Endothelial cell of umbilical vein (primary cell): ENCODE measurements around the gene TENM4. TPM values are rescaled to one million over a fixed set of nuclear protein-coding genes. Genes with fewer than 3 reads are reported as not detected.

Experiments used
- BruUV-seq: library from RNA; stranded (reverse); fragments of 400-500 nt; replicated peaks from 2 replicates; lab custom pipeline; 2021; lab: Mats Ljungman, UMichigan
- CTCF ChIA-PET: fragments of 300-600, 350-600 bp; sonication (Branson Sonifier 250); formaldehyde crosslinking; loops from one replicate; lab custom pipeline; 2021; ENCODE audit warnings: antibody characterized with exemption, inconsistent platforms; lab: Charles Lee
- POLR2A ChIA-PET: fragments of 300-600, 350-600 bp; sonication (Branson Sonifier 250); formaldehyde crosslinking; loops from one replicate; lab custom pipeline; 2021; ENCODE audit warnings: antibody characterized with exemption, inconsistent platforms; lab: Charles Lee
- DNase-seq: peaks from one replicate; pipeline ENCODE4 v3.0.0-alpha.2; 2011; ENCODE audit warnings: low read depth, low spot score
- FAIRE-seq: peaks from 2 replicates; lab custom pipeline; 2011; peaks lifted over from hg19 to GRCh38; lab: Jason Lieb, UNC
- H2AFZ ChIP-seq: 2 replicates; pipeline ENCODE4 v1.6.0; 2012; ENCODE audit warnings: low read depth, low read length, control low read depth, inconsistent platforms
- H3K27ac ChIP-seq: 2 replicates; pipeline ENCODE4 v1.5.1; 2011; ENCODE audit warnings: low read depth, mild to moderate bottlenecking, control low read depth, low read length, moderate library complexity; ENCODE audit not compliant: insufficient read depth
- H3K27me3 ChIP-seq, 2 experiments: 2 replicates each; pipeline versions ENCODE4 v1.6.0 to v1.6.1; 2011; ENCODE audit warnings: low read length in 2 of 2, mixed read lengths in 1 of 2; ENCODE audit not compliant: control insufficient read depth in 2 of 2, insufficient read depth in 2 of 2
- H3K36me3 ChIP-seq, 2 experiments: 2 replicates in 1 of 2; 3 replicates in 1 of 2; pipeline ENCODE4 v1.5.1; 2011; ENCODE audit warnings: low read length in 2 of 2, mild to moderate bottlenecking in 1 of 2, moderate library complexity in 1 of 2; ENCODE audit not compliant: control insufficient read depth in 2 of 2, insufficient read depth in 2 of 2; ENCODE audit errors: extremely low read depth in 1 of 2
- H3K4me1 ChIP-seq: 3 replicates; pipeline ENCODE4 v1.5.1; 2011; ENCODE audit warnings: mild to moderate bottlenecking, low read length; ENCODE audit not compliant: control insufficient read depth, insufficient read depth; ENCODE audit errors: extremely low read depth
- H3K4me2 ChIP-seq: 2 replicates; pipeline ENCODE4 v1.6.1; 2011; ENCODE audit warnings: low read length, control low read depth, mixed read lengths; ENCODE audit not compliant: insufficient read depth
- H3K4me3 ChIP-seq, 3 experiments: fragments of 200-600 bp in 1 of 3; sonication (generic), shearing (Covaris generic) in 1 of 3; replicated peaks in 1 of 3; 2 replicates each; pipeline ENCODE4 v1.5.1; 2011 to 2016; ENCODE audit warnings: control low read depth in 3 of 3, low read length in 3 of 3, mild to moderate bottlenecking in 2 of 3, inconsistent platforms in 1 of 3, low read depth in 1 of 3, moderate library complexity in 1 of 3; ENCODE audit not compliant: insufficient read depth in 1 of 3
- H3K79me2 ChIP-seq: 2 replicates; pipeline ENCODE4 v1.6.0; 2012; ENCODE audit warnings: low read length, inconsistent platforms; ENCODE audit not compliant: control insufficient read depth, insufficient read depth
- H3K9ac ChIP-seq: replicated peaks from 2 replicates; pipeline ENCODE3; 2011; ENCODE audit warnings: low read length, control low read depth; ENCODE audit not compliant: insufficient read depth; ENCODE audit errors: extremely low read depth
- H3K9me1 ChIP-seq: replicated peaks from 3 replicates; pipeline ENCODE4 v1.6.0; 2011; ENCODE audit warnings: mild to moderate bottlenecking, low read length; ENCODE audit not compliant: control insufficient read depth, insufficient read depth; ENCODE audit errors: extremely low read depth
- H3K9me3 ChIP-seq: replicated peaks from 2 replicates; pipeline ENCODE4 v1.5.1; 2012; ENCODE audit warnings: low read length, inconsistent platforms; ENCODE audit not compliant: control insufficient read depth, insufficient read depth
- H4K20me1 ChIP-seq: replicated peaks from 2 replicates; pipeline ENCODE3; 2011; ENCODE audit warnings: mild to moderate bottlenecking, low read length; ENCODE audit not compliant: control insufficient read depth, insufficient read depth; ENCODE audit errors: extremely low read depth
- EZH2 ChIP-seq: IDR thresholded peaks from 2 replicates; pipeline ENCODE4 v1.6.1; 2012; ENCODE audit warnings: borderline replicate concordance, low read depth, mild to moderate bottlenecking, moderate library complexity, low read length, inconsistent platforms; ENCODE audit not compliant: severe bottlenecking
- FOS ChIP-seq: IDR thresholded peaks from 2 replicates; pipeline ENCODE4 v1.6.1; 2011; ENCODE audit warnings: mild to moderate bottlenecking, low read length, moderate library complexity, borderline replicate concordance; ENCODE audit not compliant: insufficient read depth
- GATA2 ChIP-seq: IDR thresholded peaks from 2 replicates; pipeline ENCODE4 v1.7.0; 2011; ENCODE audit warnings: low read depth, mild to moderate bottlenecking, moderate library complexity, mixed read lengths, low read length; ENCODE audit not compliant: insufficient read length, insufficient read depth
- JUN ChIP-seq: IDR thresholded peaks from 2 replicates; pipeline ENCODE4 v1.6.1; 2011; ENCODE audit warnings: borderline replicate concordance, low read depth; ENCODE audit not compliant: insufficient read length, insufficient read depth
- MYC ChIP-seq: IDR thresholded peaks from one replicate; pipeline ENCODE4 v1.6.1; 2011; ENCODE audit warnings: mild to moderate bottlenecking, low read depth, low read length
- POLR2A ChIP-seq: IDR thresholded peaks from 2 replicates; pipeline ENCODE4 v1.6.1; 2012; ENCODE audit warnings: low read depth, mild to moderate bottlenecking, control low read depth, low read length
- POLR2AphosphoS5 ChIP-seq: IDR thresholded peaks from 2 replicates; pipeline ENCODE4 v1.6.1; 2012; ENCODE audit warnings: low read depth, mild to moderate bottlenecking, control low read depth, low read length, moderate library complexity; ENCODE audit not compliant: insufficient read depth
- dilution Hi-C: fragments of 300-500 bp; cut with MboI; formaldehyde crosslinking; loops from one replicate; pipeline ENCODE4 v1.15.0; 2019; ENCODE audit warnings: low sequenced_read_pairs; ENCODE audit not compliant: extremely low pct_ligation_motif_present
- intact Hi-C: fragments of 100-400 bp; cut with micrococcal nuclease; formaldehyde crosslinking; loops from one replicate; pipeline ENCODE4 v1.10.0; 2022
- polyA plus RNA-seq, 4 experiments: library from polyadenylated mRNA; depleted of rRNA in 3 of 4; stranded (reverse) in 3 of 4; unstranded in 1 of 4; fragments of >200 nt; gene quantifications; 2 replicates each; pipeline versions ENCODE4 v1.2.1 to v1.2.3, GENCODE V29; 2011 to 2012; ENCODE audit warnings: missing spikeins in 1 of 4
- total RNA-seq: library from RNA; stranded (reverse); gene quantifications from 2 replicates; pipeline ENCODE4 v1.2.3, GENCODE V29; 2021
- TF ChIP-seq, protein P1 (sequence below): IDR thresholded peaks from 2 replicates; pipeline ENCODE4 v1.6.1; 2011; ENCODE audit not compliant: insufficient read depth, insufficient read length
- TF ChIP-seq, protein P2 (sequence below), 2 donors: IDR thresholded peaks; 1 replicate in 1 of 2; 2 replicates in 1 of 2; pipeline ENCODE4 v1.5.1; 2011; ENCODE audit warnings: low read length in 2 of 2, mild to moderate bottlenecking in 2 of 2, moderate library complexity in 2 of 2, control low read depth in 1 of 2, inconsistent platforms in 1 of 2, low read depth in 1 of 2; ENCODE audit not compliant: insufficient read depth in 1 of 2; ENCODE audit errors: extremely low read depth in 1 of 2

Gene TENM4
- total and polyA plus RNA-seq, 2 donors (not counting 3 experiments of a cell fraction or from before 2014, with no cell fraction given): 0.06 to 0.27 TPM

DNA sequence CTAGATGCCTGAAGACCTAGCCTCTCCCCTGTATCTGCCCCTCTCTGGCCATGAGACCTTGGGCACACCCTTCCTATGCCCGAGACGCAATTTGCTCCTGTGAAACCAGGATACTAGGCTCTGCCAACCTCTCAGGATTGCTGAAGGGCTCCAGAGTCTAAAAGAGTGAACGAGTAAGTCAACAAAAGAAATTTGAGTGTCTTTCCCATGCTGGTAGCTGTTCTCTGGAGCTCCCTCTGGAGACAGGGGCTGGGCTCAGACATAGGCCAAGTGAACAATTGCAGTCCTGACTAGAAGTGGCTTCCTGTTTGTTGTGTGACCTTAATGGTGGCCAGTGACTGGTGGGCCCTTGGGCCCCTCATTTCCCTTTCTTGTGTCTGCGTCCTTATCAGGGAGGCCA is 677.2 kb downstream of the TENM4 start:
- no peak overlapping the region for H2AFZ ChIP-seq
- TF ChIP-seq JUN (no peak), FOS (no peak), EZH2 (no peak), POLR2AphosphoS5 (no peak), POLR2A (no peak), MYC (no peak), GATA2 (no peak)
- TF ChIP-seq, protein P1, sequence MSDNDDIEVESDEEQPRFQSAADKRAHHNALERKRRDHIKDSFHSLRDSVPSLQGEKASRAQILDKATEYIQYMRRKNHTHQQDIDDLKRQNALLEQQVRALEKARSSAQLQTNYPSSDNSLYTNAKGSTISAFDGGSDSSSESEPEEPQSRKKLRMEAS: no peak
- TF ChIP-seq, protein P2, sequence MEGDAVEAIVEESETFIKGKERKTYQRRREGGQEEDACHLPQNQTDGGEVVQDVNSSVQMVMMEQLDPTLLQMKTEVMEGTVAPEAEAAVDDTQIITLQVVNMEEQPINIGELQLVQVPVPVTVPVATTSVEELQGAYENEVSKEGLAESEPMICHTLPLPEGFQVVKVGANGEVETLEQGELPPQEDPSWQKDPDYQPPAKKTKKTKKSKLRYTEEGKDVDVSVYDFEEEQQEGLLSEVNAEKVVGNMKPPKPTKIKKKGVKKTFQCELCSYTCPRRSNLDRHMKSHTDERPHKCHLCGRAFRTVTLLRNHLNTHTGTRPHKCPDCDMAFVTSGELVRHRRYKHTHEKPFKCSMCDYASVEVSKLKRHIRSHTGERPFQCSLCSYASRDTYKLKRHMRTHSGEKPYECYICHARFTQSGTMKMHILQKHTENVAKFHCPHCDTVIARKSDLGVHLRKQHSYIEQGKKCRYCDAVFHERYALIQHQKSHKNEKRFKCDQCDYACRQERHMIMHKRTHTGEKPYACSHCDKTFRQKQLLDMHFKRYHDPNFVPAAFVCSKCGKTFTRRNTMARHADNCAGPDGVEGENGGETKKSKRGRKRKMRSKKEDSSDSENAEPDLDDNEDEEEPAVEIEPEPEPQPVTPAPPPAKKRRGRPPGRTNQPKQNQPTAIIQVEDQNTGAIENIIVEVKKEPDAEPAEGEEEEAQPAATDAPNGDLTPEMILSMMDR (IDR thresholded peaks at IDR 0.05; ENCODE audit: extremely low read depth in 1 of 2, insufficient read depth in 1 of 2, low read depth in 1 of 2, low read length in 2 of 2): no peak
- dilution Hi-C loops: no loop called here
- H3K27me3 ChIP-seq: no peaks in the 10 kb centered on the region
- H3K9me3 ChIP-seq: no peaks in the 10 kb centered on the region
- H3K4me2 ChIP-seq: no peak overlapping the region
- no peaks in the 10 kb centered on the region for H3K36me3 ChIP-seq
- FAIRE-seq (no peak), DNase-seq (no peak)
- no peaks in the 10 kb centered on the region for H3K9me1 ChIP-seq
- H3K79me2 ChIP-seq: no peaks in the 10 kb centered on the region
- no peak overlapping the region for H3K4me3 ChIP-seq
- ChIA-PET CTCF (no interaction called here), POLR2A (no interaction called here)
- no peaks in the 10 kb centered on the region for H3K4me1 ChIP-seq
- no peak overlapping the region for H3K27ac ChIP-seq
- no TSS peak for BruUV-seq
- intact Hi-C loops: no loop called here
- no peak overlapping the region for H3K9ac ChIP-seq
- no peaks in the 10 kb centered on the region for H4K20me1 ChIP-seq
